Measurements from ENCODE around the gene KY. TPM values are rescaled to one million over a fixed set of nuclear protein-coding genes. Genes with fewer than 3 reads are reported as not detected.
A peak's percentile ranks its signal among the peaks of the same experiment; 100 is the strongest.

The KY gene
- total and polyA plus RNA-seq, 5 donors = 0.81 to 3.6 (median 1.9) TPM

DNA sequence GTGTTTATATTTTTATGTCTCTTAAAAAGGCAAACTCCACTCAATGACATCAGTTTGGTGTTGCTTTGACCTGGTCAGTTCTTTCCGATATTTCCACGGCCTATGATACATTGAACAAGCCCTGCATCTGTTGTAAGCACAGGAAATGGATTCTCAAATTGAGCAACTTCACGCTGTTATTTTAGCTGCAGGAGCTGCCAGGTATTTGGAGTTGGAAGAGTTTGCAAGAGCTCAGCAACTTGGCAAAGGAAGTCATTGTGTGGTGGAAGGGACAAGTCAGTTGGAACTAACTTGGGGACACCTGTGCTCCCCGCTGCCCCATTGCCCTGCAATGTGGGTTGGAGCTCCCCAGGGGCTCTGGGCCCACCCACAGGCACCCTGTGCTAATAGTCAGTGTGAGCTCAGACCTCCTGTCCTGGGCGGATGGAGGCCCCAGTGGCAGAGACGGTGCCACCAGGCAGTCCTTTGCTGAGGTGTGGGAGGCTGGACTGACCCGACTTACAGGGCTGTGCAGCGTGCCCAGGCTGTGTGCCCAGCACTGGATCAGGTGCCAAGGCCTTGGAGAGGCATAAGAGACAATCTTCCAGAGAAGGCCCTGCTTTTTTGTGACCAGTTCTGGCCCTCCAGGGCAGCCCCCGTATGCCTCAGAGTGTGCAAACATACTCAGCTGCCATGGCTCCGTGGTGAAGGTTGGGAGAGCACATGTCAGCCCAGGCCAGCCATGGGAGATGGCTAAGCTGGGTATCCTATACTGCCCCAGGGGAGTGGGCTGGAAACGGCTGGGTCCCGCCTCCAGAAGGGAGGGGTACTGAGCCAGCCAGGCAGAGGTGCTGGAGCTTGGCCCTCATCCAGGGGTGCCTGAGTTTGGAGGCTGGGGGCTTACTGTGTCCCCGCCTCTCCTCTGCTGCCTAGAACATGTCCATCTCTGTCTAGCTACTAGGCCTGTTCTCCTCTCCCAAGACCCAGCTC, 43.5 kb downstream of the KY start:
- Histone ChIP-seq H3K27ac (ENCODE audit: low read length) (no peak overlapping the region), H3K9me3 (ENCODE audit: control insufficient read depth, low read length) (no peaks in the 10 kb centered on the region), H3K4me3 (ENCODE audit: low read length) (no peak overlapping the region), H3K27me3 (ENCODE audit: control insufficient read depth, insufficient read depth) (no peaks in the 10 kb centered on the region), H3K4me1 (ENCODE audit: control insufficient read depth, insufficient read depth, low read length) (no peaks in the 10 kb centered on the region)
- ATAC-seq (no peak), DNase-seq (no peak)
- 73% methylated on average over 13 of the region's 13 CpGs for WGBS
- intact Hi-C loops (cut with DNase I) = loop anchor here in 3 of 4 donors (10.0 kb wide), 2 partner anchors 147 to 1287 kb away; no protein-coding TSS in a partner anchor

DNA sequence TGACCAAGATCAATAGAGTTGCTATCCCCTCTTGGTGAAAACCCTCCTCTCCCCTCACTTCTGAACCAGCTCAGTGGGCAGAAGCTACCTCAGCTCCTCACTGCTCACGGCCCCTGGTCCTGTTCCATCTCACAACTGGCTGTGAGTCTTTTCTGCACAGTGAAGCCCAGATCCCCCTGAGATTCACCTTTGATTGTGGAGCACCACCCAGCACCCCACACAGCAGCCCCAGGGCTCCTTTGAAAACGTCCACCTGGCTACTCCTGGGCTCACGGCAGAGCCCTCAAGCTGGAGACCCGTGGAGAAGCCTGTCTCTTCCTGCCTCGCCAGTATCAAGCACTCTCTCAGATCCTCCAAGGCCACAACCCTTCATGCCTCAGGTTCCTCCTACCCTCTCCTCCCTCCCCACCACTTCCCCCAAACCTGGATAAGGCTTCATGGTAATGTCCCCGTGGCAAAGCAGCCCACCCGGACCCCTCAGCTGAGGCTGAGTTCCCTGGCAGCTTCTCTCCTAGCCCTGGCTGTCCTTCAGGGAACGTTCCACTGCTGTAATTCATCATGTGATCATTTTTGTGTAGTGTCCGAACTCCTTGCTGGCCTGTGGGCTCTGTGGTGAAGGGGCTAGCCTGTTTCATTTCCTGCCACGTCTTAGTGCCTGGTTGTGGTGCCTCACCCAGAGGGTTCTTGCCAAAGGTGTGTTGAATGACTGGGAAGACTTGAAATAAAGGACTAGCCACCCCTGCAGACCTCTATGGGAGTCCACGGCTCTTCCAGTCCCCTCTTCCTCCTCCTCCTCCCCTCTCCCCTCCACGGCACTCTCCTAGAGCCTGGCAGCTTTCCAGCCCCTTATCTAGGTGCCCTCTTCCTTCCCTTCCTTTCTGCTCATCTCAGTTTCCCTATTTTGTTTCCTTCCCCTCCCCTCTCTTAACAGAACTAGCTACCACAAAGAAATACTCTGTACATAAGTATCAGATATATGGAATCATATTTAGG, 44.5 kb downstream of the KY start:
- no peak for ATAC-seq
- Histone ChIP-seq H3K27me3 (ENCODE audit: control insufficient read depth, insufficient read depth) (no peaks in the 10 kb centered on the region), H3K27ac (ENCODE audit: low read length) (no peak overlapping the region), H3K9me3 (ENCODE audit: control insufficient read depth, low read length) (no peaks in the 10 kb centered on the region), H3K4me1 (ENCODE audit: control insufficient read depth, insufficient read depth, low read length) (no peaks in the 10 kb centered on the region), H3K4me3 (ENCODE audit: low read length) (no peak overlapping the region)
- intact Hi-C loops (cut with DNase I) = loop anchor here in 3 of 4 donors (10.0 kb wide), 2 partner anchors 148 to 1288 kb away; no protein-coding TSS in a partner anchor
- 45% methylated on average over 12 of the region's 12 CpGs for WGBS
- DNase-seq = no peak

DNA sequence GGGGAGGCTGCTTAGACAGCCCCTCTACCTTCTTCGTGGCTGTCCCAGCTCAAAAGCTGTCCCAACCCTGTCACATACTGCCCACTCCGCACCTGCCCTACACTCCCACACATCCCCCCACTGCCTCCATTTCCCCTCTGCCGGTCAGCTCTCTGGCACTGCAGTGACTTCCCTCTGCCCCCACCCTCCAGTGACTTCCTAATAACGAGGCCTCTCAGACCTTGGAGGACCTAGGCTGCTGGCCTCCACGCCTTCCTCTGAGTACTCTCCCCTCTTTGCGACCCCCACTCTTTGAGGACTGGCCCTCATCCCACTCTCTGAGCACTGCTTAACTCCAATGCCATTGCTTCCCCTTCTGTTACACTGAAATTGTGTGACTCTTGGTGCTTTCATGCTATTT, 45.3 kb downstream of the KY start:
- DNase-seq (no peak), ATAC-seq (no peak)
- no peak overlapping the region for H3K27ac ChIP-seq (ENCODE audit: low read length)
- no peak overlapping the region for H3K4me3 ChIP-seq (ENCODE audit: low read length)
- H3K9me3 ChIP-seq (ENCODE audit: control insufficient read depth, low read length) = no peaks in the 10 kb centered on the region
- H3K4me1 ChIP-seq (ENCODE audit: control insufficient read depth, insufficient read depth, low read length) = no peaks in the 10 kb centered on the region
- no peaks in the 10 kb centered on the region for H3K27me3 ChIP-seq (ENCODE audit: control insufficient read depth, insufficient read depth)
- intact Hi-C loops (cut with DNase I) = loop anchor here in 3 of 4 donors (10.0 kb wide), 2 partner anchors 149 to 1289 kb away; no protein-coding TSS in a partner anchor
- WGBS = 64% methylated on average over 6 of the region's 6 CpGs

DNA sequence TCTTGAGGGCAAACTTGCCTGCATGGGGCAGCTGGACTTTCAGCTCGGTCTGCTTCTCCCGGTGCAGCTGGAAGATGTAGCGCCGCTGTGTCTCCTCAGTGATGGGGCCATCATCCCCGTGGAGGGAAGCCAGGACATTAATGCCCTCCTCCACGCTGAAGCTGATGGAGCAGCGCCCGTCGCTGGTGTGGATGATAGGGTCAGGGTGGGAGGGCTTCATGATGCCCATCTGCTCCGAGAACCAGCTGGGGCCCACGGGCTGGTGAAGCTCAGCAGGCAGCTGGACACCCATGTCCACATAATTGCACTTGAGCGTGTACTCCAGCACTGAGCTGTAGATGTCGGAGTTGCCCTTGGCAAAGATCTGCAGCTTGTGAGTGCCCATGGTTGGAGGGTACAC, 46.9 kb downstream of the KY start:
- no peak for ATAC-seq

DNA sequence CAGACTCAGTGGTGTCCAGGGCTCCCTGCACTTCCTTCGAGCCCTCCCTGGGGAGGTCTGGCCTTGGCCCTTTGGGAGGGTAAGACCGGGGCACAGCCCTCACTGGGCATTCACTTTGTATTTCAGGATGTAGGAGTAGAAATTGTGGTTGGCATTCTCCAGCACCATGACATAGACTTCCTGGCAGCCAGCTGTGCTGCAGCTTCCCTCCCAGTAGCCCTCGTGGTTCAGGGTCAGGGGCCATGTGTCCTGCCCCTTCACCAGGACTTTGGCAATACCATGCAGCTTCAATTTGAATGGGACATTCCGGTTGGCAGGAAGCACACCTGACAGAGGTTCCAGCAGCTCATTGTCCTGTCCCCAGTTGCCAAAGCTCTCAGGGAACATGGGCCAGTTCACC, 47.3 kb downstream of the KY start:
- Histone ChIP-seq H3K4me3 (ENCODE audit: low read length) (no peak overlapping the region), H3K27ac (ENCODE audit: low read length) (no peak overlapping the region), H3K9me3 (ENCODE audit: control insufficient read depth, low read length) (no peaks in the 10 kb centered on the region), H3K4me1 (ENCODE audit: control insufficient read depth, insufficient read depth, low read length) (no peaks in the 10 kb centered on the region), H3K27me3 (ENCODE audit: control insufficient read depth, insufficient read depth) (no peaks in the 10 kb centered on the region)
- no peak for ATAC-seq
- intact Hi-C loops (cut with DNase I) = loop anchor here (5.0 to 10.0 kb wide), 4 partner anchors 151 to 1294 kb away; no protein-coding TSS in a partner anchor
- WGBS = 59% methylated on average over 4 of the region's 4 CpGs
- no peak for DNase-seq

More for the DNA sequence above, 46.9 kb downstream of the KY start:
- no peak for DNase-seq
- H3K9me3 ChIP-seq (ENCODE audit: control insufficient read depth, low read length) = no peaks in the 10 kb centered on the region
- 92% methylated on average over 13 of the region's 13 CpGs for WGBS
- no peaks in the 10 kb centered on the region for H3K27me3 ChIP-seq (ENCODE audit: control insufficient read depth, insufficient read depth)
- H3K27ac ChIP-seq (ENCODE audit: low read length) = no peak overlapping the region
- intact Hi-C loops (cut with DNase I) = loop anchor here (5.0 to 10.0 kb wide), 4 partner anchors 151 to 1293 kb away; no protein-coding TSS in a partner anchor
- H3K4me3 ChIP-seq (ENCODE audit: low read length) = no peak overlapping the region
- H3K4me1 ChIP-seq (ENCODE audit: control insufficient read depth, insufficient read depth, low read length) = no peaks in the 10 kb centered on the region

DNA sequence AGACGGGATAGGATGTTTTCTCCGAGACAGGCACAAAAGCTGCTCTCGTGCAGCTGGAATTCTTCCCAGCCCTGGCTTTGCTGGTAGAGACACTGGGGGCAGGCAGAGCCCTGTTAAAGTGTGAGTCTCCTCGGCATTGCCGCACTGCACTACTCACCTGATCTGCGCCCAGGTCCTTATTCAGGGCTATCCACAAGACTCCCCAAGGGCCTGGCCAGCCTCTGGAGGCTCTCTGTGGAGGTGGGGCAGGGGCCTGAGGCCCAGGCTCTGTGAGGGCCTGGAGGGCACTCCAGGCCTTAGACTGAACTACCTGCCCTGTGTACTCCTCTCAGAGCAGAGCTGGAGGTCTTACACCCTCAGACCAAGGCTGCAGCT, 48.4 kb downstream of the KY start:
- intact Hi-C loops (cut with DNase I) = loop anchor here (5.0 to 10.0 kb wide), 4 partner anchors 152 to 1295 kb away; no protein-coding TSS in a partner anchor
- DNase-seq (no peak), ATAC-seq (no peak)
- Histone ChIP-seq H3K9me3 (ENCODE audit: control insufficient read depth, low read length) (no peaks in the 10 kb centered on the region), H3K4me1 (ENCODE audit: control insufficient read depth, insufficient read depth, low read length) (no peaks in the 10 kb centered on the region), H3K27ac (ENCODE audit: low read length) (no peak overlapping the region), H3K27me3 (ENCODE audit: control insufficient read depth, insufficient read depth) (no peaks in the 10 kb centered on the region), H3K4me3 (ENCODE audit: low read length) (no peak overlapping the region)
- WGBS = 51% methylated on average over 6 of the region's 6 CpGs

DNA sequence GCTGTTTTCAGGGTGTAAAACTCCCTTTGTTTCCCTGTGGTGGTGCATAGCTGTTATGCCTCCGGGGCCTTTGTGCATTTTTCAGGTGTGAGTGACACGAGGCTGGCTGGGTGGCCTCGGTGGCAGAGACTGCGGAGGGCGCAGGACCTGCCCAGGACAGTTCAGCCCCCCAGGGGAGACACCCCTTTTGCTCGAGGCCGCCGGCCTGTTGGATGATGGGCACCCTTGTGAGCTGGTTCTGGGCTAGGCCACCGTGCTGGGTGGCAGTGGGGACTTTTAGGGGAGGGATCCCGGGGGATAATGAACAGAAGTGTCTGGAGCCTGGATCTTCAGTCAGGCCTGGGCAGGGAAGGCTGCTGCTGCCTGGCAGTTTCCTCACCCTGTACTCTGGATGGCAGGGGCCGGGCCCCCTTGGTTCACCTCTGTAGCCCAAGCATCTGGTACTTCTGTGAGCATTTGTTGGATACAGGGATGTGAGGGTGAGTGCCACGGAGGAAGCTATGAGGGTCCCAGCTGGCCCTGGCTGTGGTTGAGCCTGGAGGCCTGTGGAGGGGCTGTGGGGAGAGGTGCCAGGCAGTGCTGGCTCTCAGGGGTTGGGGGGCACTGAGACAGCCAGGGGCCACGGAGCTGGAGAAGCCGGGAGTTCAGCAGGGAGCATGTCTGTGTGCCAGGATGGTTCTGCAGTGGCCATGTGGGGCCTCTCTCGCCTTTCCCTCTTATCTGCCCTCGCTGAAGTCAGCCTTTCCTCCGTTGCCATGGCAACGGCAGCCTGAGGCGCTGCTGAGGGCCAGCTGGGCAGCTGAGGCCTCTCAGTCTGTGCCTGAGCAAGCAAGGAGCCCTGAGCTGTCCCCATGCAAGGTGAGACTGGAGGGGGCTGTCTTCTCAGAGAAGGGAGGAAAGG, 49.0 kb downstream of the KY start:
- WGBS = 45% methylated on average over 19 of the region's 19 CpGs
- Histone ChIP-seq H3K9me3 (ENCODE audit: control insufficient read depth, low read length) (no peaks in the 10 kb centered on the region), H3K4me3 (ENCODE audit: low read length) (no peak overlapping the region), H3K27me3 (ENCODE audit: control insufficient read depth, insufficient read depth) (no peaks in the 10 kb centered on the region), H3K27ac (ENCODE audit: low read length) (no peak overlapping the region), H3K4me1 (ENCODE audit: control insufficient read depth, insufficient read depth, low read length) (no peaks in the 10 kb centered on the region)
- peak in 1 of 2 donors; percentile 45 for ATAC-seq
- DNase-seq = peak in 2 of 3 donors; percentile 35 to 63
- intact Hi-C loops (cut with DNase I) = loop anchor here (5.0 to 10.0 kb wide), 4 partner anchors 153 to 1296 kb away; no protein-coding TSS in a partner anchor

DNA sequence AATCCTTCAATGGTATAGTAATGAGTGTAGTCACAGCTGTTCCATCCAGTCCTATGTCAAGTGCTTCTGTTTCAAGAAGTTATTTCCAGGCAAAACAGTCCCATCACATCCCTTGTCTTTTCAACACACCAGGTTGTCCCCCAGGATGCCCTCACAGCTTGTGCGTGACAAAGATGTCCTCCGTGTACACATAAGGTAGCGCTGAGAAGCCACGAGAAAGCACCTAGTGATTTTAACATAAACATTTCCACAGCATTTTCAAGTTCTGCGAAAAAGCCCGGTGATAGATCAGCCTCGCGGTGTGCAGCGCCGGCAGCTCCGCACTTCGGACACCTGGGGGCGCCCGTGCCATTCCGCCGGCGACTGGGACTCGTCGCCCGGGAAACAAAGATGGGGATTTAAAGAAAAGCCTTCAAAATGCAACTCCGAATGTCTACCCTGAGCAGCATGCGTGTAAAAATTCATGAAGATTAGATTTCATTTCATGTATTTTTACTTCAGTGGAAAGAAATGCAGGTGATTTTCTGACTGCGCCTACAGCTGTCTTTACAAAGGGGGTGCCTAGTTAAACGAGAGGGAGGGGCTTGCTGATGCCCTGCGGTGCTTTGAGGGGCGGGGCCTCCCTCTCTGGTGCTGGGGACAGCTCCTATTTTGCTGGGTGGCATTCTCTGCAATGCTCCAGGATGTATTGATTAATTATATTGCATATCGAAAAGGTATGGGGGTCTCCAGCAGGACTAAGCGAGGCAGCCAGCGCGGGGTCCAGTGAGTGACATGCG, 49.9 kb downstream of the KY start:
- intact Hi-C loops (cut with DNase I) = loop anchor here (5.0 to 10.0 kb wide), 4 partner anchors 154 to 1296 kb away; no protein-coding TSS in a partner anchor
- no peak overlapping the region for H3K4me3 ChIP-seq (ENCODE audit: low read length)
- no peaks in the 10 kb centered on the region for H3K27me3 ChIP-seq (ENCODE audit: control insufficient read depth, insufficient read depth)
- DNase-seq = peak; percentile 57 to 85 (median 82)
- H3K27ac ChIP-seq (ENCODE audit: low read length) = no peak overlapping the region
- ATAC-seq = peak; percentile 76
- no peaks in the 10 kb centered on the region for H3K9me3 ChIP-seq (ENCODE audit: control insufficient read depth, low read length)
- WGBS = 10% methylated on average over 31 of the region's 31 CpGs
- no peaks in the 10 kb centered on the region for H3K4me1 ChIP-seq (ENCODE audit: control insufficient read depth, insufficient read depth, low read length)

DNA sequence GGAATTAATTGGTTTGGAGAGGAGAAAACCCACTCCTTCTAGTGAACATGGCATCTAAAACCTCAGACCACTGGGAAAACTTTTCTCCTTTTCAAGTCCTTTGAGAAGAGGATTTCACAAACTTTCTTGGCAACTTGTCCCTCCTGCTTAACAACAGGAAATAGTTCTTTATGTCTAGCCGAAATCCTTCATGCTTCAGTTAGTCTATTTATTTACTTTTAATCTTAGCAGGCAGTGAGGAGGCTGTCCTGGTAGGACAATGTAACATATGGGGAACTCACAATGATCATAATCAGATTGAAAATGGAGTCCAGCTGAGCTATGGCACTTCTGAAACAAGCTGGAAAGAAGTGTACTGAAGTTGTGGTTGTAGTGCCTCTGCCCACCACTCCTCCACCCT, 50.6 kb downstream of the KY start:
- DNase-seq (no peak), ATAC-seq (no peak)
- Histone ChIP-seq H3K27ac (ENCODE audit: low read length) (no peak overlapping the region), H3K4me3 (ENCODE audit: low read length) (no peak overlapping the region), H3K9me3 (ENCODE audit: control insufficient read depth, low read length) (no peaks in the 10 kb centered on the region), H3K27me3 (ENCODE audit: control insufficient read depth, insufficient read depth) (no peaks in the 10 kb centered on the region), H3K4me1 (ENCODE audit: control insufficient read depth, insufficient read depth, low read length) (no peaks in the 10 kb centered on the region)
- intact Hi-C loops (cut with DNase I) = loop anchor here (5.0 to 10.0 kb wide), 4 partner anchors 155 to 1297 kb away; no protein-coding TSS in a partner anchor
- 35% methylated on average over 1 of the region's 1 CpG for WGBS
